Neural cell (in vitro differentiated cells): Measurements from ENCODE around the gene CR1. TPM values are rescaled to one million over a fixed set of nuclear protein-coding genes. Genes with fewer than 3 reads are reported as not detected.

ENCODE experiments used
- H2AFZ ChIP-seq: fragments of 200-600, 300-800 bp; sonication (generic), shearing (Covaris generic); 2 replicates; pipeline ENCODE4 v1.6.0; 2014; ENCODE audit warnings: low read depth, mild to moderate bottlenecking, antibody characterized with exemption, low read length, moderate library complexity
- H3F3A ChIP-seq: fragments of 200-600 bp; shearing (Covaris generic); 2 replicates; pipeline ENCODE4 v1.6.1; 2016; ENCODE audit warnings: mild to moderate bottlenecking, moderate library complexity, mixed read lengths, antibody characterized with exemption, low read length; ENCODE audit not compliant: insufficient read depth, poor library complexity, severe bottlenecking
- H3K27ac ChIP-seq: fragments of 200-600, 300-800 bp; sonication (generic), shearing (Covaris generic); 2 replicates; pipeline ENCODE4 v1.5.1; 2014; ENCODE audit warnings: mild to moderate bottlenecking, low read length, moderate library complexity
- H3K27me3 ChIP-seq: fragments of 300-800, 200-600 bp; sonication (generic), shearing (Covaris generic); 2 replicates; pipeline ENCODE4 v1.6.0; 2014; ENCODE audit warnings: mild to moderate bottlenecking, low read depth, low read length, moderate library complexity; ENCODE audit not compliant: insufficient read depth
- H3K36me3 ChIP-seq: fragments of 300-800, 200-600 bp; sonication (generic), shearing (Covaris generic); 2 replicates; pipeline ENCODE4 v1.5.1; 2014; ENCODE audit warnings: mild to moderate bottlenecking, antibody characterized with exemption, low read length, moderate library complexity; ENCODE audit not compliant: insufficient read depth
- H3K4me2 ChIP-seq: fragments of 300-800, 200-600 bp; sonication (generic), shearing (Covaris generic); 2 replicates; pipeline ENCODE4 v1.6.0; 2014; ENCODE audit warnings: mild to moderate bottlenecking, low read length
- H3K4me3 ChIP-seq: fragments of 300-800, 200-600 bp; sonication (generic), shearing (Covaris generic); 2 replicates; pipeline ENCODE4 v1.5.1; 2014; ENCODE audit warnings: mild to moderate bottlenecking, low read length, moderate library complexity
- H3K79me2 ChIP-seq: fragments of 200-600 bp; shearing (Covaris generic); replicated peaks from 2 replicates; pipeline ENCODE4 v1.6.0; 2014; ENCODE audit warnings: mild to moderate bottlenecking, low read length, moderate library complexity; ENCODE audit not compliant: insufficient read depth
- H3K9ac ChIP-seq: fragments of 300-800, 200-600 bp; sonication (generic), shearing (Covaris generic); 2 replicates; pipeline ENCODE4 v1.6.1; 2016; ENCODE audit warnings: mild to moderate bottlenecking, low read length, mixed read lengths
- H3K9me2 ChIP-seq: fragments of 200-600 bp; shearing (Covaris generic); 2 replicates; pipeline ENCODE4 v1.6.1; 2016; ENCODE audit warnings: mild to moderate bottlenecking, low read length, mixed read lengths; ENCODE audit not compliant: insufficient read depth
- H3K9me3 ChIP-seq: fragments of 200-600, 300-800 bp; sonication (generic), shearing (Covaris generic); 2 replicates; pipeline ENCODE4 v1.6.1; 2016; ENCODE audit warnings: mild to moderate bottlenecking, mixed run types, low read length, moderate library complexity, mixed read lengths
- H4K20me1 ChIP-seq: fragments of 200-600 bp; shearing (Covaris generic); 2 replicates; pipeline ENCODE4 v1.6.1; 2016; ENCODE audit warnings: mild to moderate bottlenecking, mixed run types; ENCODE audit not compliant: insufficient read depth
- CTCF ChIP-seq: fragments of 450-650 bp; IDR thresholded peaks from 2 replicates; pipeline ENCODE4 v1.5.1; 2014; ENCODE audit warnings: antibody characterized with exemption, mild to moderate bottlenecking, moderate library complexity; ENCODE audit not compliant: poor library complexity, severe bottlenecking
- EP300 ChIP-seq: fragments of 450-650 bp; conservative IDR thresholded peaks from 2 replicates; pipeline ENCODE4 v1.6.1; 2014; ENCODE audit warnings: antibody characterized with exemption, mild to moderate bottlenecking, moderate library complexity; ENCODE audit not compliant: poor library complexity, severe bottlenecking
- EZH2 ChIP-seq: fragments of 200-600, 300-800 bp; shearing (Covaris generic), sonication (generic); IDR thresholded peaks from 2 replicates; pipeline ENCODE4 v1.6.1; 2014; ENCODE audit warnings: antibody characterized with exemption, low read length, borderline replicate concordance, mild to moderate bottlenecking; ENCODE audit not compliant: insufficient read depth, poor library complexity, severe bottlenecking
- MXI1 ChIP-seq: fragments of 450-650 bp; conservative IDR thresholded peaks from 2 replicates; pipeline ENCODE4 v1.6.1; 2014; ENCODE audit warnings: antibody characterized with exemption, mild to moderate bottlenecking; ENCODE audit not compliant: poor library complexity, severe bottlenecking
- POLR2AphosphoS5 ChIP-seq: IDR thresholded peaks from 2 replicates; pipeline ENCODE4 v1.6.1; 2012
- RAD21 ChIP-seq: fragments of 450-650 bp; conservative IDR thresholded peaks from 2 replicates; pipeline ENCODE4 v1.6.1; 2014; ENCODE audit warnings: antibody characterized with exemption, mild to moderate bottlenecking, moderate library complexity
- REST ChIP-seq: IDR thresholded peaks from 2 replicates; pipeline ENCODE4 v1.6.1; 2012; ENCODE audit warnings: borderline replicate concordance
- TAF1 ChIP-seq: IDR thresholded peaks from 2 replicates; pipeline ENCODE4 v1.6.1; 2012; ENCODE audit warnings: low read depth
- polyA plus RNA-seq: library from polyadenylated mRNA; depleted of rRNA; stranded (reverse); fragments of >200 nt; gene quantifications from 2 replicates; pipeline ENCODE4 v1.2.3, GENCODE V29; 2014

The CR1 gene
- polyA plus RNA-seq, 1 donor from 2014 or later, result not detected

- no peaks in the 10 kb centered on the region for H3K9me2 ChIP-seq
These were observed 8.5 kb downstream of the CR1 start for GRCh38 chr1:207504438-207504837.

GRCh38 chr1:207510444-207510843 lies 14.5 kb downstream of the CR1 start:
- no peak overlapping the region for H3K4me3 ChIP-seq
- H3K36me3 ChIP-seq, result no peaks in the 10 kb centered on the region
- no peak overlapping the region for H2AFZ ChIP-seq
- H3K9me2 ChIP-seq, result no peaks in the 10 kb centered on the region
- no peaks in the 10 kb centered on the region for H3K9me3 ChIP-seq
- H4K20me1 ChIP-seq, result no peaks in the 10 kb centered on the region
- no peaks in the 10 kb centered on the region for H3F3A ChIP-seq
- H3K79me2 ChIP-seq, result no peaks in the 10 kb centered on the region
- H3K27me3 ChIP-seq, result no peaks in the 10 kb centered on the region
- no peak overlapping the region for H3K4me2 ChIP-seq
- H3K9ac ChIP-seq, result no peak overlapping the region
- H3K27ac ChIP-seq, result no peak overlapping the region
- no peak for TF ChIP-seq EZH2
- no peak for TF ChIP-seq EP300
- no peak for TF ChIP-seq TAF1
- TF ChIP-seq MXI1, result no peak
- TF ChIP-seq POLR2AphosphoS5, result no peak
- no peak for TF ChIP-seq RAD21
- TF ChIP-seq REST, result no peak

More at GRCh38 chr1:207504438-207504837, 8.5 kb downstream of the CR1 start:
- no peak overlapping the region for H3K27ac ChIP-seq
- H3F3A ChIP-seq, result no peaks in the 10 kb centered on the region
- TF ChIP-seq REST (no peak), MXI1 (no peak), CTCF (no peak), POLR2AphosphoS5 (no peak), EZH2 (no peak), TAF1 (no peak), RAD21 (no peak)
- no peak overlapping the region for H2AFZ ChIP-seq
- H4K20me1 ChIP-seq, result no peaks in the 10 kb centered on the region
- no peak overlapping the region for H3K4me3 ChIP-seq
- no peaks in the 10 kb centered on the region for H3K9me3 ChIP-seq
- H3K79me2 ChIP-seq, result no peaks in the 10 kb centered on the region
- H3K27me3 ChIP-seq, result no peaks in the 10 kb centered on the region
- H3K4me2 ChIP-seq, result no peak overlapping the region
- no peaks in the 10 kb centered on the region for H3K36me3 ChIP-seq
- H3K9ac ChIP-seq, result no peak overlapping the region
